ENCODE data around the gene SUSD2. TPM values are rescaled to one million over a fixed set of nuclear protein-coding genes. Genes with fewer than 3 reads are reported as not detected.

The SUSD2 gene
- total RNA-seq, 1 experiment from 2014 or later = 0.96 TPM

- DNase-seq (ENCODE audit: low read depth) = no peak
Observed at GRCh38 chr22:24149198-24149590, 32.1 kb upstream of the SUSD2 start.

GRCh38 chr22:24153353-24153752 is 27.9 kb upstream of the SUSD2 start:
- DNase-seq (ENCODE audit: low read depth) = no peak

- no peak for DNase-seq (ENCODE audit: low read depth)
Observed at GRCh38 chr22:24153959-24154358, 27.3 kb upstream of the SUSD2 start.

GRCh38 chr22:24154826-24155225 is 26.5 kb upstream of the SUSD2 start:
- no peak for DNase-seq (ENCODE audit: low read depth)

GRCh38 chr22:24155627-24156140 is 25.6 kb upstream of the SUSD2 start:
- DNase-seq (ENCODE audit: low read depth) = peak; percentile 77

- peak; percentile 63 for DNase-seq (ENCODE audit: low read depth)
Observed at GRCh38 chr22:24156141-24156912, 25.0 kb upstream of the SUSD2 start.

GRCh38 chr22:24156913-24157821 is 24.1 kb upstream of the SUSD2 start:
- DNase-seq (ENCODE audit: low read depth) = peak; percentile 73

- no peak for DNase-seq (ENCODE audit: low read depth)
Observed at GRCh38 chr22:24157822-24158135, 23.5 kb upstream of the SUSD2 start.

GRCh38 chr22:24159650-24160049 is 21.6 kb upstream of the SUSD2 start:
- no peak for DNase-seq (ENCODE audit: low read depth)

- DNase-seq (ENCODE audit: low read depth) = no peak
Observed at GRCh38 chr22:24160546-24160945, 20.7 kb upstream of the SUSD2 start.

GRCh38 chr22:24161485-24161884 is 19.8 kb upstream of the SUSD2 start:
- DNase-seq (ENCODE audit: low read depth) = no peak

- no peak for DNase-seq (ENCODE audit: low read depth)
Observed at GRCh38 chr22:24161909-24162308, 19.4 kb upstream of the SUSD2 start.

- DNase-seq (ENCODE audit: low read depth) = no peak
Observed at GRCh38 chr22:24162436-24162835, 18.9 kb upstream of the SUSD2 start.

GRCh38 chr22:24164243-24164642 is 17.0 kb upstream of the SUSD2 start:
- no peak for DNase-seq (ENCODE audit: low read depth)

- no peak for DNase-seq (ENCODE audit: low read depth)
Observed at GRCh38 chr22:24164940-24165339, 16.3 kb upstream of the SUSD2 start.

GRCh38 chr22:24165673-24166072 is 15.6 kb upstream of the SUSD2 start:
- DNase-seq (ENCODE audit: low read depth) = no peak

- DNase-seq (ENCODE audit: low read depth) = no peak
Observed at GRCh38 chr22:24166811-24167210, 14.5 kb upstream of the SUSD2 start.

GRCh38 chr22:24169439-24170058 is 11.7 kb upstream of the SUSD2 start:
- DNase-seq (ENCODE audit: low read depth) = no peak

- no peak for DNase-seq (ENCODE audit: low read depth)
Observed at GRCh38 chr22:24170188-24170587, 11.1 kb upstream of the SUSD2 start.

GRCh38 chr22:24170632-24171031 is 10.7 kb upstream of the SUSD2 start:
- no peak for DNase-seq (ENCODE audit: low read depth)

GRCh38 chr22:24171822-24172221 is 9.5 kb upstream of the SUSD2 start:
- no peak for DNase-seq (ENCODE audit: low read depth)

- peak; percentile 51 for DNase-seq (ENCODE audit: low read depth)
Observed at GRCh38 chr22:24175160-24175808, 6.0 kb upstream of the SUSD2 start.
